Neural progenitor cell (in vitro differentiated cells): ENCODE data around the gene ATRN.

Experiments
- EZH2phosphoT487 ChIP-seq: fragments of 200-600 bp; sonication (generic); IDR thresholded peaks from 2 replicates; pipeline ENCODE4 v1.6.1; 2017; ENCODE audit warnings: antibody characterized with exemption
- TF ChIP-seq, protein P1 (sequence below): fragments of 200-600 bp; sonication (generic); IDR thresholded peaks from 2 replicates; pipeline ENCODE4 v1.5.1; 2017; ENCODE audit warnings: antibody characterized with exemption, mild to moderate bottlenecking

DNA sequence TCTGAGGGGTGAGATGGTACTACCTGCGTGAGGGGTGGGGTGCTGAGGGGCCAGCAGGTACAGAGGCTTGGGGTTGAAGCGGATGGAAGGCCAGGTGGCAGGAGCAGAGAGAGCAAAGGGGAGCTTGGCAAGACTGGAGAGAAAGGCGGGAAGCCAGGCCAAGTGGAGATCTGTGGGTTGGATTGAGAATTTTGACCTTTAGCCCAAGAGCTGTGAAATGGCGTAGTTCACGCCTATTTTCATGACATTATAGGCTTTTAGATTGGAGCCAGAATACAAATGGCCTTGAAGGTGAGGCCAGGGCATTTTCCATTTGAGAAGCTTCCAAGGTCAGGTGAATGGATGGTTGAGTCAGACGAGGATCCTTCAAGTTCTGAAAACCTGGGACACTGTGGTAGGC is 2.5 kb downstream of the ATRN start:
- TF ChIP-seq, protein P1, sequence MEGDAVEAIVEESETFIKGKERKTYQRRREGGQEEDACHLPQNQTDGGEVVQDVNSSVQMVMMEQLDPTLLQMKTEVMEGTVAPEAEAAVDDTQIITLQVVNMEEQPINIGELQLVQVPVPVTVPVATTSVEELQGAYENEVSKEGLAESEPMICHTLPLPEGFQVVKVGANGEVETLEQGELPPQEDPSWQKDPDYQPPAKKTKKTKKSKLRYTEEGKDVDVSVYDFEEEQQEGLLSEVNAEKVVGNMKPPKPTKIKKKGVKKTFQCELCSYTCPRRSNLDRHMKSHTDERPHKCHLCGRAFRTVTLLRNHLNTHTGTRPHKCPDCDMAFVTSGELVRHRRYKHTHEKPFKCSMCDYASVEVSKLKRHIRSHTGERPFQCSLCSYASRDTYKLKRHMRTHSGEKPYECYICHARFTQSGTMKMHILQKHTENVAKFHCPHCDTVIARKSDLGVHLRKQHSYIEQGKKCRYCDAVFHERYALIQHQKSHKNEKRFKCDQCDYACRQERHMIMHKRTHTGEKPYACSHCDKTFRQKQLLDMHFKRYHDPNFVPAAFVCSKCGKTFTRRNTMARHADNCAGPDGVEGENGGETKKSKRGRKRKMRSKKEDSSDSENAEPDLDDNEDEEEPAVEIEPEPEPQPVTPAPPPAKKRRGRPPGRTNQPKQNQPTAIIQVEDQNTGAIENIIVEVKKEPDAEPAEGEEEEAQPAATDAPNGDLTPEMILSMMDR: no peak
- no peak for TF ChIP-seq EZH2phosphoT487
